Neuron (in vitro differentiated cells): ENCODE results near the gene MYO1D.
"Not testable (repeated sequence)": the region's sequence is repeated elsewhere in the genome, so short reads cannot be mapped to it uniquely, and the experiment has no call there.

Experiments used
- H2AFZ ChIP-seq: one replicate; pipeline ENCODE4 v1.6.1; 2013; ENCODE audit warnings: low read depth, mild to moderate bottlenecking, inconsistent platforms, low read length, moderate library complexity
- H3K27me3 ChIP-seq: one replicate; pipeline ENCODE4 v1.6.1; 2013; ENCODE audit warnings: low read length; ENCODE audit not compliant: insufficient read depth
- H3K36me3 ChIP-seq: one replicate; pipeline ENCODE4 v1.6.1; 2013; ENCODE audit warnings: low read length; ENCODE audit not compliant: insufficient read depth
- H3K4me1 ChIP-seq: one replicate; pipeline ENCODE4 v1.6.1; 2013; ENCODE audit warnings: low read length; ENCODE audit not compliant: insufficient read depth
- H3K4me3 ChIP-seq: 2 replicates; pipeline ENCODE4 v1.5.1; 2013; ENCODE audit warnings: mild to moderate bottlenecking, low read length, moderate library complexity
- H3K9me3 ChIP-seq: one replicate; pipeline ENCODE4 v1.6.1; 2013; ENCODE audit warnings: low read length

MYO1D gene

DNA sequence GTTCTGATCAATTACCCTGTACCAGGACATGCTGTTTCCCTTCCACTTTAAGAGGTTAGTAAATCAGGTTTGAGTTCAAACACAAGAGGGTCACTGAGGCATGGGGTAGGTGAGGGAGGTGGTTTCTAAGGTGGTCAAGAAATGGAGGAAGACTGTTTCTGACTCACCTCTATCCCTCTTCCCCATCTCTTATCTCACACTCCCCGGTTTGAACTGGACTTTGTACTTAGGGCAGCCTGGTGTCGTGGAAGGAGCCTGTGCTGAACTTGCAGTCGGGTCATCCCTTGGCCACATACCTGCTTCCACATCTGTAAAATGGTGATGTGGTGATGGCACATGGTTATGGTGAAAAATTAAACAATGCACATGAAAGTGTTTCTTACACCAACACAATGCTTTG, 33.8 kb upstream of the MYO1D start:
- Histone ChIP-seq H3K27me3 (peaks cover 3% of the 10 kb centered on the region), H2AFZ (no peak overlapping the region), H3K4me1 (peaks cover 3% of the 10 kb centered on the region), H3K4me3 (no peak overlapping the region), H3K36me3 (no peaks in the 10 kb centered on the region), H3K9me3 (no peaks in the 10 kb centered on the region)

DNA sequence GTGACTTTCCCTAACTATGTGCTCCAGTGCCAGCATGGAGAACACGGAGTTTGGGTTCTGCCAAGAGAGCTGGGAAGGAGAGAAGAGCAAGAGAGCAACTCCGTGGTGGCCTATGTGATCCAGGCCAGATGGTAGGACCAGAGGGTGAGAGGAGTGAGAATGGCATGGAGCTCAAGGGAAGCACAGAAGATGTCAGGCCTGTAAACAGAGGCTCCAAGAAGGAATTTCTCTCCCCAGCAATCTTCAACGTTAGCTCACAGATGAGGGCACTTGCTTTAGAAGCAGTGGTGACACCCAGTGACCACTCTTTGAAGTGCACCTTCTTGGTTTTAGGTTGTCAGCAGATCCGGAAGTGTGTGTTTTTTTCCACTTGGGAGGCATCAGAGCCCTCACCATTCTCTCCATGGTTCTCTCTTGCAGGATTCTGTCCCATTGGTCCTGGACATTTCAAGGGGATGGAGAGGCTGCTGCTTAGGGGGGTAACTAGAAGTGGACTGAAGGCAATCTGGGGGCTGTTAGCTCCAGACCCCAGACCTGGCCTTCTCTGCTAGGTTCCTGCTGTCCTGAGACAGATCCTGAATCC, 33.0 kb upstream of the MYO1D start:
- Histone ChIP-seq H3K4me3 (no peak overlapping the region), H3K4me1 (peaks cover 3% of the 10 kb centered on the region), H3K9me3 (no peaks in the 10 kb centered on the region), H3K36me3 (no peaks in the 10 kb centered on the region), H2AFZ (no peak overlapping the region), H3K27me3 (peaks cover 5% of the 10 kb centered on the region)

DNA sequence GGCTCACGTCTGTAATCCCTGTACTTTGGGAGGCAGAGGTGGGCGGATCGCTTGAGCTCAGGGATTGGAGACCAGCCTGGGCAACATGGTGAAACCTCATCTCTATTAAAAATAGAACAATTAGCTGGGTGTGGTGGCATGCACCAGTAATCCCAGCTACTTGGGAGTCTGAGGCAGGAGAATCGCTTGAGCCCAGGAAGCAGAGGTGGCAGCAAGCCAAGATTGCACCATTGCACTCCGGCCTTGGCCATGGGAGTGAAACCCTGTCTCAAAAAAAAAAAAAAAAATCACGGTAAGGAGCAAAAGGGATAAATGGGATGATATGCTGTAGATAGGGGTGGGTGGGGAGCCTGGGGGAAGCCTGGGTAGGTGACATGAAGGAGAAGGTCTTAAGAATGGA, 30.7 kb upstream of the MYO1D start:
- H2AFZ ChIP-seq: no peak overlapping the region
- peaks cover 3% of the 10 kb centered on the region for H3K4me1 ChIP-seq
- no peaks in the 10 kb centered on the region for H3K9me3 ChIP-seq
- H3K27me3 ChIP-seq: peaks cover 7% of the 10 kb centered on the region
- H3K36me3 ChIP-seq: no peaks in the 10 kb centered on the region
- no peak overlapping the region for H3K4me3 ChIP-seq

DNA sequence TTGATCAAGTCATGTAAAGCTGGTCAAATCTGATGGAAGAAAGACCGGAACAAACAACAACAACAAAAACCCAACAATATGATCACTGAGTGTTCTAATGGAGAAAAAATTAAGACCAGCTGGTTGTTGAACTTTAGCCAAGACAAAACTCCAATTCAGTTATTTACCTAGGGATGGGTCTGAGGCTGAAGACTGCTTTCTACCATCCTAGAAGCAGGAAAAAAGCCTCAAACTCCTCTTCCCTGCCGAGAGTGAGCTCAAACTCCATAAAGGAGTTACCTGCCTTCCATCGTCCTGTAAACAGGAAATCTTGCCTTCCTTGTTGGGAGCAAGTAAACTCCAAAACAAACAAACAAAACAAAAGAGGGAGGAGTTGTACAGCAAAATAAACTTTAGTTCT, 28.0 kb upstream of the MYO1D start:
- H3K4me1 ChIP-seq: no peaks in the 10 kb centered on the region
- H2AFZ ChIP-seq: no peak overlapping the region
- peaks cover 4% of the 10 kb centered on the region for H3K27me3 ChIP-seq

DNA sequence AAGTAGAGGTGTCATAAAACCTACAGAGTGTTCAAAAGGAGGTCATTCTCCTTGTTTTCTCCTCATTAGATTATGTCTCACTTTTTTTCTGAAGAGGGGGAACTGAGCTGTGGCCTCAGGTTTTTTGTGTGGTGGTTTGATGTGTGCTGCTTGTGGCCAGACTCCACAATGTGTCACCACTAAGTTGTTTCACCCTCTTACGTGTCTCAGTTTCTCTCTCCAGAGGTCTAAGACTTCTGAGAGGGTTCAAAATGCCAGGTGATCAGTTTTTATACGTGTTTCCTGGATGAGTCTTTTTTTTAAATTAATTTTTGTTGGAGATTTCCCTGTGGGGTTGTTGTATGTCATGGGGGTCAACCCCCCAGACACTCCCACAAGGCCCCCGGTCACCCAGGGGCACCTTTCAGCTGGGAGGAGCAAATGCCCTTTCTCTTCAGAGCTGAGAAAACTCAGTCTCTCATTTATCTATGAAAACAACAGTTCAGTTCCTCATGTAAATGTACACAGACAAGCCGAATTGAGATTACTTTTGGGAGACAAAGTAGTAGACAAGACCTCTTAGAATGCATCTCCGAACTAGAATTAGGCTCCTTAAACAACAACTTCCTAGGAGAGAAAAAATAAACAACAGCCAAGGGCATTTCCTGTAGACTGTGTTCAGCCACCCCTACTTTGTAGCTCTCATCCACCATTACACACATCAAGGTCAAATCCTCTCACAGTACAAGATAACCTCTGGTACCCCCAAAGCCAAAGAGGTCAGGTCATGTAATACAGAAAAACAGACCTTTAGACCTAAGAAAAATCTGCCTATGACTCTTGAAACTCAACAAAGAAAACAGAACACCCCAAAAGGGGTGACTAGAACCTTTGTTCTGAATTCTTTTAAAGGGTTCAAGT, 27.1 kb upstream of the MYO1D start:
- Histone ChIP-seq H3K4me3 (no peak overlapping the region), H3K4me1 (no peaks in the 10 kb centered on the region), H3K27me3 (peaks cover 4% of the 10 kb centered on the region), H2AFZ (no peak overlapping the region), H3K36me3 (no peaks in the 10 kb centered on the region), H3K9me3 (no peaks in the 10 kb centered on the region)

More for the DNA sequence above, 28.0 kb upstream of the MYO1D start:
- Histone ChIP-seq H3K9me3 (no peaks in the 10 kb centered on the region), H3K36me3 (no peaks in the 10 kb centered on the region), H3K4me3 (no peak overlapping the region)

DNA sequence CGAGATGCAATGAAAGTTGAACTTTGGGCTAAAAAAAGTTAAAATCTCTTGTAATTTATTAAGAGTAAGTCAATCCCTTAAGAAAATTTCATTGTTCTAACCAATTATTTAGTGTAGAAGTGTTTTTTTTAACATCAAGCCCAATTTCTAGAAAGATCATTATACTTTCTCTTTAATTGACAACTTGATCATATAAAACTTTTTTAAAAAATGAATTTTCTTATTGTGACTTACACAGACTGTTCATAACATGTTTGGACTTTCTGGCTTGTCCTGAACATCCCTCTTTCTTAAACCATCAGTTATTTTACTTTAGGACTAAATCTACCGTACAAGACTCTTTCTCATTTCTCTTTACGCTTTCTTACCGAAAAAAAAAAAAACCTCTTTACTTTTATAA, 24.8 kb upstream of the MYO1D start:
- H3K36me3 ChIP-seq: no peaks in the 10 kb centered on the region
- H3K9me3 ChIP-seq: no peaks in the 10 kb centered on the region
- H3K27me3 ChIP-seq: peaks cover 4% of the 10 kb centered on the region
- H3K4me3 ChIP-seq: no peak overlapping the region
- H2AFZ ChIP-seq: no peak overlapping the region
- no peaks in the 10 kb centered on the region for H3K4me1 ChIP-seq

DNA sequence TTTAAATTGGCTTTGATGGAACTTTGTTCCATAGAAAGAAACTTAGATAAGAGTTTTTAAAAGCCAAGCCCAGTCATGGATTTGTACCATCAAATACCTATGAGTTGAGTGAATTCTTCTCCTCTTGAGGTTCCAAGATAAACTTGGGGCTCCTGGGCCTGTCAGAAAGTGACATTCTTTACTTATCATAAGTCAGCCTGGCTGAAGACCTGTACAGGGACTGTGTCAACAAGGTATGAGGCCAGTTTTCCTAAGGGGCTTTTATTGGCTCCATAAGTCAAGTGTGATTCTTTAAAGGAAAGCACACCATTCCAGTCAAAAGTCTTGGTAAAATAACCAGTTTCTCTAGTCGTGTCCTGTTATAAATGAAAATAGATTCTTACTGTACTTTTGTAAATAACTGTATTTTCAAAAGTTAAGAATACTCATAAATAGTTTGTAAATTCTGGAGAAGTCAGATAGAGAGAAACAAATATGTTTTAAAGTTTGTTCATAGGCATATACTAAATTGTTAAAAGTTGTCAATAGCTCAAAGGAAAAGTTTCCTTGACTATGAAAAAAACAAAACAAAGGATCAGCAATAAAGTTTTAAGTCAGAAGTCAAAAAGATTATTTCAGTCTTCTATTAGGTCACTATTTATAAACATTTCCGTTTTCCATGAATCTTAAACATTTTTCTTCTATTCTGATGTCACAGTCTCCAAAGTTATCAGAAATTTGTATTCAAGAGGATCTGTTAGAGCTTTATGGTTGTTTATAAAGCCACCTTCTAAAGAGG, 22.5 kb upstream of the MYO1D start:
- Histone ChIP-seq H3K36me3 (no peaks in the 10 kb centered on the region), H3K4me1 (no peaks in the 10 kb centered on the region), H3K4me3 (no peak overlapping the region), H2AFZ (no peak overlapping the region), H3K27me3 (peaks cover 6% of the 10 kb centered on the region), H3K9me3 (no peaks in the 10 kb centered on the region)

DNA sequence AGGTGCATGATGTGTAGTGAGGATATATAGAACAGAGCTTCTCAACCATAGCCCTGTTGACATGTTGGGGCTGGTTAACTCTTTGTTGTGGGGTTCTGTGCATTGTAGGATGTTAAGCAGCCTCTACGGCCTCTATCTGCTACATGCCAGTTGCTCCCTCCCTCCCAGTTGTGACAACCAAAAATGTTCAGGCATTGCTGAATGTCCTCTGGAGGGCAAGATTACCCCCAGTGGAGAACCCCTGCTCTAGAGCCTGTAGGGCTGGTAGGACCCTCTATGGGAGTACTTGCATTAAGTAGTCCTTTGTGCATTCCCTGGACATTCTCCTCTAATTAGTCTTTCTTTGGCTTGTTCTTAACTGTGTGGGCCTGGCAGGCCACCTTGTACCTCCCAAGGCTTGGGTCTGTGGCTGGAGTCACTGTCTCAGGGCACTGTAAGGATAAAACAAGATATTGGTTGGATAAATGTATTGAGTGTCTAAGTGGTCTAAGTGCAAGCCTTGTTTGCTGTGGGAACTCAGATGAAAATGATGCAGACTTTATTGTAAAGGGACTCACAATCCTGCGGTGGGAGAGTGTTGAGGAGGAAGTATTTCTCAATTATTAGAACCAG, 19.8 kb upstream of the MYO1D start:
- H3K4me3 ChIP-seq: no peak overlapping the region
- H3K4me1 ChIP-seq: no peaks in the 10 kb centered on the region
- H3K9me3 ChIP-seq: no peaks in the 10 kb centered on the region
- no peaks in the 10 kb centered on the region for H3K36me3 ChIP-seq
- no peak overlapping the region for H2AFZ ChIP-seq
- peaks cover 6% of the 10 kb centered on the region for H3K27me3 ChIP-seq

DNA sequence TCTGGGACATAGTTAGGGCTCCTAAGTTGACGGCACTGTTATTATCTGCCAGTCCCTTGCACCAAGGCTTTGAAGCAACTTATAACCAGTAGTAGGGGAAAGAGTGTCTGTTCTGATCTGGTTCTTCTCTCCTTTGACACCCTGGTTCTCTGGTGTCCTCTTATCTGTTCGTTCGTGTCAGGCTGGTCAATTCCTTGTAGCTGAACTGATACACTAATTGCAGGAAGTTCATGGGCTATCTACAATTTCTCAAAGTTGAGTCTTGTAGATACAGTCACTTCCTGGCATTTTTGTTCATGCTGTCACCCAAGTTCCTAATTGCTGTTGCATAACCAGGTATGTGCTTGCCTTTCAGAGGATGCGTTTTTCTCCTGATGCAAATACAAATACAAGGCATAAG, 17.3 kb upstream of the MYO1D start:
- Histone ChIP-seq H3K36me3 (no peaks in the 10 kb centered on the region), H3K9me3 (no peaks in the 10 kb centered on the region), H3K4me1 (no peaks in the 10 kb centered on the region), H3K4me3 (no peak overlapping the region), H3K27me3 (peaks cover 6% of the 10 kb centered on the region), H2AFZ (no peak overlapping the region)

DNA sequence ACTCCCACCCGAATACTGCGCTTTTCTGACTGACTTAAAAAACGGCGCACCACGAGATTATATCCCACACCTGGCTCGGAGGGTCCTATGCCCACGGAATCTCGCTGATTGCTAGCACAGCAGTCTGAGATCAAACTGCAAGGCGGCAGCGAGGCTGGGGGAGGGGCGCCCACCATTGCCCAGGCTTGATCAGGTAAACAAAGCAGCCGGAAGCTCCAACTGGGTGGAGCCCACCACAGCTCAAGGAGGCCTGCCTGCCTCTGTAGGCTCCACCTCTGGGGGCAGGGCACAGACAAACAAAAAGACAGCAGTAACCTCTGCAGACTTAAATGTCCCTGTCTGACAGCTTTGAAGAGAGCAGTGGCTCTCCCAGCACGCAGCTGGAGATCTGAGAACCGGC, 10.5 kb upstream of the MYO1D start:
- H3K36me3 ChIP-seq, H2AFZ ChIP-seq, H3K4me1 ChIP-seq, H3K27me3 ChIP-seq, H3K4me3 ChIP-seq, H3K9me3 ChIP-seq: not testable (repeated sequence)

DNA sequence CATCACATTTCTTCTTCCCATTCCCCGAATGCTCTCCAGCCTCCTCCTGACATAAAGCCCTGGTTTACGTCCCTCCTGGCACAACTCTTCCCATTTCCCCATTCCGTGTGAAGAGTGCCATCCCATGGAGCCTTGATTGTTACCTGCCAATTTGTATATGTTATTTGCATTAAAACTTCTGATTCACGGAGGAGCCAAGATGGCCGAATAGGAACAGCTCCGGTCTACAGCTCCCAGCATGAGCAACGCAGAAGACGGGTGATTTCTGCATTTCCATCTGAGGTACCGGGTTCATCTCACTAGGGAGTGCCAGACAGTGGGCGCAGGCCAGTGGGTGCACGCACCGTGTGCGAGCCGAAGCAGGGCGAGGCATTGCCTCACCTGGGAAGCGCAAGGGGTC, 10.0 kb upstream of the MYO1D start:
- H3K27me3 ChIP-seq, H3K9me3 ChIP-seq, H3K4me3 ChIP-seq, H3K4me1 ChIP-seq, H2AFZ ChIP-seq, H3K36me3 ChIP-seq: not testable (repeated sequence)

DNA sequence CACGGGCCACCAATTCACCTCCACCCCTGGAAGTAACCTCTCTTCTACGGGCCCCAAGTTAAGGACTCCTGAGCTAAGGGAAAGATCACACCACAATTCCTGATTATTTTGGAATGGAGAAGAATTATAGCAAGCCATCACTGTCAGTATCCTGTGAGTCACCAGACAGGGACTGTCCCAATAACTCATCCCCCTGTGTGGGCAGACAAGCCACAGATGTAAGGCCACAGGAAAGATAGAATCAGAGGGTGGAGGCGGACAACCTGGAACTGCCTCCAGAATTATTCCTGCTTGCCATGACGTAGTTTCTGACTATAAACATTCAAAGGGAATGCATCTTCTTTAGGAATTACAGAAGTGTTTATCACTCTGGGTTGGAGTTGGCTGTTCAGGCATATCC, 5.8 kb upstream of the MYO1D start:
- Histone ChIP-seq H3K27me3 (peaks cover 4% of the 10 kb centered on the region), H3K36me3 (no peaks in the 10 kb centered on the region), H2AFZ (no peak overlapping the region), H3K4me1 (peaks cover under 1% of the 10 kb centered on the region), H3K4me3 (no peak overlapping the region), H3K9me3 (no peaks in the 10 kb centered on the region)

DNA sequence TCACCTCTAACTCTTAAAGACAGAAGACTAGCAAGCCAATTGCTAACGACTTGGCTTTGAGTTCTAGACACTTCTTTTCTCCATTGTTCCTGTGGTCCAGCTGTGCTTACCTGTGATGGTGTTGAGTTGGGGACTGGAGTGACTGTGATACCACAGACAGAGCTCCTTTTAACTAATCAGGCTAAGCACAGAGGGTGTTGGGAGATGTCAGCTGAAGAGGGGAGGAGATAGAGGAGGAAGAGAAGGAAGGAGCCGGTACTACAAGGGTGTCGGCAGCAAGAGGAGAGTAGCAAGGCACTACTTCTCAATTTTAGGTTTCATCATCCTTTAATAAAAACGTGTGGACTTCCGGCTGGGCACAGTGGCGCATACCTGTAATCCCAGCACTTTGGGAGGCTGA, 5.1 kb upstream of the MYO1D start:
- Histone ChIP-seq H3K36me3 (no peaks in the 10 kb centered on the region), H3K4me1 (peaks cover 5% of the 10 kb centered on the region), H2AFZ (no peak overlapping the region), H3K27me3 (peaks cover 4% of the 10 kb centered on the region), H3K4me3 (no peak overlapping the region), H3K9me3 (no peaks in the 10 kb centered on the region)
